Measurements from ENCODE around the gene MIOS.

- no peak for TF ChIP-seq CTCF (IDR thresholded peaks at IDR 0.05)
- TF ChIP-seq POLR2A (IDR thresholded peaks at IDR 0.05) = no peak
These were observed 3.4 kb upstream of the MIOS start for GRCh38 chr7:7563269-7563668.
